Stimulated activated CD8-positive, alpha-beta memory T cell treated with anti-CD3 and anti-CD28 coated beads, Interleukin-7, amount 100 ng/mL, for 4 hours (primary cell): Measurements from ENCODE around the gene BGN.
A peak's percentile ranks its signal among the peaks of the same experiment; 100 is the strongest.

Experiments used
- DNase-seq, 2 donors: peaks; one replicate each; pipeline ENCODE4 v3.0.0-alpha.2; 2020; ENCODE audit warnings: low read depth in 2 of 2

The BGN gene

DNA sequence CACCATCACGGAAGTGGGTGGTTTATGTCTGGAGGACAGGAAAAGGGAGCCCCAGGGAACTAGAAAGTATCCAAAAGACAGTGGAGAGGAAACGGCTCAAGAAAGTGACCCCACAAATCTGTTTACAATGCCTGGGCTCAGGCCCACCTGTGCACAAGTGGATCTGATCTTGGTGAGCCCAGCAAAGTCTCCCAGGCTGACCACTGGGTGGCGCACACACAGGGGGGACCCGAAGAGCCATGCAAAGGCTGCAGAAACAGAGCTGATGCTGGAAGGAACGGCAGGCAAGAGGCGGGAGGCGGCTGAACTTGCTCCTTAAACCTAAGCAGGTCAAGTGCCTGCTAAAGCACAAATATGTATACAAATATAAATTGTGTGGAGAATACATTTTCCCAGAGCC, 34.0 kb upstream of the BGN start:
- peak in 1 of 2 donors; percentile 4 for DNase-seq

DNA sequence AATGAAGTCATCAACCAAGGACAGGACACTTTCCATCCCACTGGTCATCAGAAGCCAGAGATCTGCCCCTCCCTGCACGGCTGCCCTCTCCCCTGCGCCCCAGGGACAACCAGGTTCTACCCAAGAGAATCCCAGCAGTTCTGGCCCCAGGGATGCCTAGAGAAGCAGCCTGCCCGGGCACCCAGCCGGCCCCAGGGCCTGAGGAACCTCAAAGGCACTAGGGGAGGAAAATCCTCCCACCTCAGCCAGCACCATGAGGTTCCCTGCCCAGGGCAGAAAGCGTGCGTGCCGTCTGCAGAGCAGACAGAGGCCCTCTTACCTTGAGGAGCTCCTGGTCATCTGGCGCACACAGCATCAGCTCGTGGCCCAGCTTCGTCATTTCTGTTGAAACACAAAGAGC, 32.5 kb upstream of the BGN start:
- no peak for DNase-seq

GRCh38 chrX:153463031-153463430, 31.7 kb upstream of the BGN start:
- no peak for DNase-seq

DNA sequence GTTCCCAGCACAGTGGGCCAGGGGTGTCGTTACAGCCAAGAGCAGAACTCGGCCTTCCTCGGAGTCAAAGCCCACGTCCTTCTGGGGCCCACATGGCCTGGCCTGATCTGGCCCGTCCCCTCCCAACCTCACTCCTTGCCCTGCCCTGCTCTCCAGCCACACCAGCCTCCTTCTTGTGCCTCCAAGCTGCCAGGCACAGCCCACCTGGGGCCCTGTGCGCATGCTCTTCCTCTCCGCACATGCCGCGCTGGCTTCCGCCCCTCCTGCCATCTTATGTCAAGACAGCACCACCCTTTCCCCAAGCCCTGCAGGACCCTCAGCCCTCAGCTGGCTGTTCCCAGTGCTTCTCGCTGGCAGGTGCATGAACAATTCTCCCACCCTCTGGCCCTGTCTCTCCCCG, 31.2 kb upstream of the BGN start:
- no peak for DNase-seq

DNA sequence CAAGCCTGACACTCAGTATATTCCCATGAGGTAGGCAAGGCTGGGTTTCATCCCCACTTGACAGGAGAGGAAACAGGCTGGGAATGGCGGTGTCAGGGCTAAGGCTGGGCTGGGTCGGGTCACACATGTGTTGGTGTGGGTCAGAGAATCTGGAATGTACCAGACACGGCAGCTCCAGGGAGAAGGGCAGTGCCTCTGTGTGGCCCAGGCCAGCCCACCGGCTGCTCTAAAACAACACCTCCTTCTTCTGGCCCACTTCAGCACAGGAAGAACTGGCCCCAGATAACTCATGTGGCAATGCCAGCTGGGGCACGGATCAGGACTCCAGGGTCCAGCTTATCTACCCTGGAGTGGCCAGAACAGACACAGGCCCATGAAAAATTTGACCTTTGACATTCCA, 30.7 kb upstream of the BGN start:
- DNase-seq, result no peak

- no peak for DNase-seq
These were observed 28.9 kb upstream of the BGN start for GRCh38 chrX:153465691-153466380.

DNA sequence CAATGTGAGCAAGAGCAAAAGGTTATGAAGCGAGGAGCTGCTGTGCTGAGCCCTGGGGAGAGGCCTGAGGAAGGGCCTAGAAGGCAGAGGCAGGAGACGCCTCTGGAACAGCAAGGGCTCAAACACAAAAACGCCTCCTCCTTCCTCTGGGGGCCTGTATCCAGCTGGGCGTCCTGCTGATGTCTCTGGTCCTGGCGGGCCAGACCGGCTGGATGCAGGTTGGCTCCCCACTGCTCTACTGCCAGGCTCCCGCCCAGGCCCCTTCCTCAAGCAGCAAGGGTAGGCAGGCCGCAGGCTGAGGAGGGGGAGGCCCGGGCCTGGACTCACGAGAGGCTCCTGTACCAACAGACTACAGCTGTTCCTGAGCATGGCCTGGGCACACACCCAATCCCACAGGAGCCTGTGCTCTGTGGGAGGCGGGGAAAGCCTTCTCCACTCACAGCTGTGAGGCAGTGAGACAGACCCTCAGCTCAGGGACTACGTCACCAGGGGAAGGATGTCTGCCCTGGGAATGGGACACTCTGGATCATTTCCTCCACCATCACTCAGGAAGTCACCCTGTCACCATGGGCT, 26.7 kb upstream of the BGN start:
- no peak for DNase-seq

- DNase-seq, result no peak
These were observed 24.9 kb upstream of the BGN start for GRCh38 chrX:153469811-153470410.

DNA sequence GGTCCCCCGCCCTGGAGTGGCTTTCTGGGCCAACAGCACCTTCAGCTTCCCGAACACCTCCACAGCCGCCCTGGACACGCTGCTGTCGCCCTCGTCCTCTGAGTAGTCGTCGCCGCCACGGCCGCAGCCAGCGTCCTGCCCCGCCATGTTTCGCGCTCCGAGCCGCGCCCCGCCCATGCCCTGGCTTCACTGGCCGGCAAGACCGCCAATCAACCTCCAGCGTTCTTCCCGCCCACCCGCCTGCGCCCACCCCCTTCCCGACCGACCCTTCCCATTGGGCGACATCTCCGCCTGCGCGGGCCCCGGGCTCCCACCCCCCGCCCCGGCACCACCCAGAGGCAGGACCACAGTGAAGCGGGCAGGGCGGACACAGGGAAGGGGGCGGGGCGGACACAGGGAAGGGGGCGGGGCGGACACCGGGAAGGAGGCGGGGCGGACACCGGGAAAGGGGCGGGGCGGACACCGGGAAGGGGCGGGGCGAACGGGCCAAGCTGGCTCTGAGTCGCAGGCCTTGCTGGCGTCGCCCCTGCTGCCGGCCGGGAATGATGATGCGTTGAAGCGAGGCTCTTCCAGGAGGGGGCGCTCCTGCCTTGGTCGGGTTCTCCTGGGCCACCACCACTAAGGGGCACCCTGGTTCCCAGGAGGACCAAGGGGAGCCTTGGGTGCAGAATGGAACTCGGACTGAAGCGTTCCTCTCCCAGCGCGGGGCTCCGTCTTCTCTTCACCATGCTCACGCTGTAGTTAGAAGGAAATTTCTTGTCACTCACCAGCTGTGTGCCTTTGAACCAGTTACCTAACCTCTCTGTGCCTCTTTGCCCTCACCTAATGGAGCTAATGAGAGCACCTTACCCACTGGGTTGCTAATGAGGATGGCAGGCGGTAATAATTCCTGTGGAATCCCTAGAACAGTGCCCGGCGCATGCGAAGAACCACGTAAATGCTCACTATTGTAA, 24.1 kb upstream of the BGN start, which contains the start of gene HAUS7:
Gene HAUS7 (minus strand): TSS at position 166 of the 953 bp plus-strand sequence. CDS start 19 bp downstream, at position 147.
- peak; percentile 75 to 81 for DNase-seq

GRCh38 chrX:153471663-153472280, 23.0 kb upstream of the BGN start:
- no peak for DNase-seq

DNA sequence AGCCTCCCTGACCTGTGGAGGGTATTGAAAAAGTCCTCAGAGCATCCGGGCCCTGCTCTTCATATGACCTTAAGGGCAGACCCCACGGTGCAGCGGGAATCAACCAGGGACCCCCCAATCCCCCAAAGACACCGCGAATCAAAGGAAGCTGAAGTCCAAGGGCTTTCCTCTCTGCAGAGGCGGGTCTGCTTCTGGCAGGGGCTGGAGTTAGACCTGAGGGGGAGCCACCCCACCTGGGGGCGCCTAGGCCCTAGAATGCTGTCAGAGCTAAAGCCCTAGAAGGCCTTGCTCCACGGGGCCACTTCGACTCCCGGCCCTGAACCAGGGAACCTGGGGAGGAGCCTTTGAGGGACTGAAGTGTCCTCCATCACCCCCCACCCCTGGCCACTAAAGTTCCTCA, 21.7 kb upstream of the BGN start:
- DNase-seq, result no peak

- DNase-seq, result no peak
These were observed 20.5 kb upstream of the BGN start for GRCh38 chrX:153474266-153474665.

DNA sequence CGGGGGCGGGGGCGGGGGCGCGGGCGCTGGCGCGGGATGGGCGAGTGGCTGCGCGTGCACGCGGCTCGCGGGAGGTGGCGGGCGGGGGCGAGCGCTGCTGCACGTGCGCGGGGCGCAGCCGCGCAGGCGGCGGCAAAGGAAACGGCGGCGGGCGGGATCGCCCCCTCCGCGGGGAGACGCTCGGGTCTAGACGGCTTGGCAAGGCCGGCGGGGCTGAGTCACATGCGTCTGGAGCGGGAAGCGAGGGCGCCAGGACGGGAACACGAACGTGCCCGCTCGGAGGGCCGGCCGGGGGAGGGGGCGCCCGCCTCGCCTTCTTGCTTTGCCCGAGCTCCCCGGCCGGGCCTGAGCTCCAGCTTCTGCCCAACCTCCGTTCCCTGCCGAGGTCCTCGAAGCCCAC, 20.1 kb upstream of the BGN start:
- DNase-seq, result peak; percentile 18 to 54

- no peak for DNase-seq
These were observed 19.5 kb upstream of the BGN start for GRCh38 chrX:153475271-153475670.

GRCh38 chrX:153475751-153476281, 19.0 kb upstream of the BGN start:
- no peak for DNase-seq

DNA sequence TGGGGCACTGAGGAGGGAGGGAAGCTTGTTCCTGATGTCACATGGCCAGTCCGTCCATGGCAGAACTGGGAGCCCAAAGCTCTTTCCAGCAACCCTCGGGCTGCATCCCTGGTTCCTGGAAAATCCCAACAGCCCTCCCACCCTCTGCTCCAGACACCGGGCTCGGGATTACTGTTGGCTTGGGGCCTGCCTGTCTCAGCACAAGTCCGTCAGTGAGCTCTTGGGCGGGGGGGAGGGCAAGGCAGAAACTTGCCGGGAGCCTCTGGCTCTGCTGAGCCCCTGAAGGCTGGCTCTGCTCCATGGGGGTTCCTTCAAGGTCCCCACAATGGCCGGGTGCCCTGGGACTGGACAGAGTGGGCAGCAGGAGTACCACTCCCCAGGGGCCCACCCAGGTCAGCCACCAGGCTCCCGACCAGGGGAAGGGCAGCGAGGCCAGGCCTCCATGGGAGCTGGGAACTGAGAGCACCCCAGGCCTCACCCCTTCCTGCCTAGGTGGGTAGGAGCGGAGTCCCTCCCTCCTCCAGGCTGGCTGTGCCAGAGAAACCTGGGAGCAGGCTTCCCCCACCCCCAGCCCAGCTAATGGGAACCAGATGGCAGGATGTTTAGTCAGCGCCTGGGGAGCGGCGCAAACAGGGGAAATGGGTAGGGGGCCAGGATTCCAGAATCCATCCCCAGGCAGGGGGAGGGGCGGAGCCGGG, 18.0 kb upstream of the BGN start:
- DNase-seq, result no peak

- DNase-seq, result no peak
These were observed 17.4 kb upstream of the BGN start for GRCh38 chrX:153477364-153477857.

- no peak for DNase-seq
These were observed 16.9 kb upstream of the BGN start for GRCh38 chrX:153477901-153478300.

GRCh38 chrX:153478746-153479145, 16.0 kb upstream of the BGN start:
- no peak for DNase-seq

DNA sequence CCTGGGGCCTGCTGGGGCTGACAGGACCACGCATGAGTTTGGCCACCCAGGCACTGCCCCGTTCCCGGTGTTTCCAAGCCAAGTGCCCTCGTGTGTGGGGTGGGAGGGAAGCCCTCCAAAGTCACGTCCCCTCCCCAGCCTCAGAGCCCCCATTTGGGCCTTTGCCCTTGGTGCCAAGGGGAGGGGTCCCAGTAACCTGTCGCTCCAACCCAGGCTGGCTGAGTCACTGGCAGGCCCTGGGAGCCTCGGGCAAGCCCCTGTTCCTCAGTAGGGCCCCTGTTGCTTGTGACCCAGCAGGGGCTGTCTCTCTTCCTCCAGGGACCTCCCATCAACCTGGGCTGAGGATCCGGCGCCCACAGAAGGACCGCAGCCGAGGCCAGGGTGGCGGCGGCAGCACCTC, 13.7 kb upstream of the BGN start:
- DNase-seq, result no peak
